Stimulated activated CD4-positive, alpha-beta T cell treated with anti-CD3 and anti-CD28 coated beads, Interleukin-4, amount 100 ng/mL, for 4 hours (primary cell): Measurements from ENCODE around the gene RFX2.
"Not testable (repeated sequence)": the region's sequence is repeated elsewhere in the genome, so short reads cannot be mapped to it uniquely, and the experiment has no call there.

Experiments used
- DNase-seq, 2 experiments: peaks; one replicate each; pipeline ENCODE4 v3.0.0-alpha.2; 2020

Gene RFX2

DNA sequence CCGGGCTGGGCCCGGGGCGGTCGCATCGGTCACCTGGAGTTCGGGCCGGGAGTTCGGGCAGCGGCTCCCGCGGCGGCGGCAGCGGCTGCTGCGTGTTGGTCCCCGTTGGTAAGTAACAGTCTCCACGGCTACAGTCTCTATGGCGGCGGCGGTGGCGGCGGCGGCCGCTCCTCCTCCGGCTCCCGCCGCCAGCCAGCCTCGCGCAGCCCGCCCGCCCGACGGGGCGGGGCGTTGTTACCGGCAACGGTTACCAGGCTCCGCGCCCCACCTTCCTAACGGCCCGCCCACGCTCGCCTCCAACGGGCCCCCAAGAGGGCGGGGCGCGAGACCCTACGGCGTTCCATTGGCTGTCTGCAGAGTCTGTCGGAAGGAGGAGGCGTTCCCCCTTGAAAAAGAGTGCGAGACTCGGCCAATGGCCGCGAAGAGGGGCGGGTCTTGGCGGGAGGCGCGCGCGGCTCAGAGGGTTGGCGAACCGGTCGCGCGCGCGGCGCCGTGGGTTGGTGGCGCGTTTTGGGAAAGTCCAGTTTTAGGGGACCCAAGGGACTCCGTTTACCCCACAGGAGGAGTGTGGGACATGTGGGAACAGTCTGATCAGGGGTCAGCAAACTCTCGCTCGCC lies at the start of gene RFX2:
Gene RFX2, minus strand, starts transcription at position 141 of the 618 bp plus-strand sequence. CDS start 63,004 bp downstream, outside the sequence.
- DNase-seq, result peak; percentile 98 to 99

DNA sequence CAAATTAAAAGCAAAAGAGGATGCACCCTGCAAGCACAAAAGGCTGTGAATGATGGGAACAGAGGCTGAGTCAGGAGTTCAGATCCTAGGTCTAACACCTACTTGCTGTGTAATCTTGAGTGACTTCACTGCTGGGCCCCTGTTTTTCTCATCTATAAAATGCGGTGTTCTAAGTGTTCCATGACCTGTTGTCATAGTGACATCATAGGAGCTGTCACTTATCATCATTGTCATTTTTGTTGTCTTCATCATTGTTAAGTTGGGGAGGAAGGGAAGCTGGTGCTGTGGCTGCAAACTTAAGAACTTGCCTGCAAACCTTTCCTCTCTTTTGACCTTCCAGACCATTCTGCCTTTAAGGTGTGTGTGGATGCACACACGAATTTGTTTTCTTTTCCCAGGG lies 45.7 kb upstream of the RFX2 start:
- DNase-seq, result no peak

DNA sequence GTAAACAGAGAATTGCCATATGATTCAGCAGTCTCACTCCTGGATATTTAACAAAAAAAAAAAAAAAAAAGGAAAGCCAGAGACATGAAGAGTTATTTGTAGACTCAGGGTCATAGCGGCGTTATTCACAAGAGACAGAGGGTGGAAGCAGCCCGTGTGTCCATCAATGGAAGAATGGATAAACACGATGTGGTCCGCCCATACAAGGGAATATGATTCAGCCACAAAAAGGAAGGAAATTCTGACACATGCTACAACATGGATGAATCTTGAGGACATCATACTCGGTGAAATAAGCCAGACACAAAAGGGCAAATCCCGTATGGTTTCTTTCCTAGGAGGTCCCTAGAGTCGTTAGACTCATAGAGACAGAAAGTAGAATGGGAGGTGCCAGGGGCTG lies 40.0 kb upstream of the RFX2 start:
- no peak for DNase-seq

DNA sequence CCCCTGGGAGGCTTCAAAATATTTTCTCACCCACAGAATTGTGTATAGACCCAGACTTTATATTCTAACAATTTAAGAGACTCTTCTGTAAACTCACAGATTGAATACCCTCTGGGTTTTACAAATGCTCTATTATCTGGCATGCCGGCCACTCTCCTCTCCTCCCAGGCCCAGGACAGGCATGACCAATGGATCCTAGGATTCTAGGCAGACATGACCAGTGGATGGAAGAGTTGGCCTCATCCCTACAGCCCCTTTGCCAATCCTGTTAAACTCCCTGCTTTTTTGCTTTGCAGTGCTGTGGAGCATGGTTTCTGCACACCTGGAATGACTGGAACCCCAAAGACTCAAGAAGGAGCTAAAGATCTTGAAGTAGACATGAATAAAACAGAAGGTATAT lies 30.9 kb upstream of the RFX2 start:
- no peak for DNase-seq

DNA sequence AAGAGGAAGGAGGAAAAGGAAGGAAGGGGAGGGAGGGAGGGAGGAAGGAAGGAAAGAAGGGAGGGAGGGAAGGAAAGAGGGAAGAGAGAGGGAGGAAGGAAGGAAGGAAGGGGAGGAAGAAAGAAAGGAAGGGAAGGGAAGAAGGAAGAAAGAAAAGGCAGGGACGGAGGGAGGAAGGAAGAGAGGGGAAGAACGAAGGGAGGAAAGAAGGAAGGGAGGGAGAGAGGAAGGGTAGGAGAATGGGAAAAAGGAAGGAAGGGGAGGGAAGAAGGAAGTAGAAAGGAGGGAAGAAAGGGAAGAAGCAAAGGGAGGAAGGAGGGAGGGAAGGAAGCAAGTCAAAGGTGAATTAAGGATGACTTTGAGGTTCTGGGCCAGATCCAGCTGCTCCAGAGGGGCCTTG lies 28.2 kb upstream of the RFX2 start:
- no peak for DNase-seq

DNA sequence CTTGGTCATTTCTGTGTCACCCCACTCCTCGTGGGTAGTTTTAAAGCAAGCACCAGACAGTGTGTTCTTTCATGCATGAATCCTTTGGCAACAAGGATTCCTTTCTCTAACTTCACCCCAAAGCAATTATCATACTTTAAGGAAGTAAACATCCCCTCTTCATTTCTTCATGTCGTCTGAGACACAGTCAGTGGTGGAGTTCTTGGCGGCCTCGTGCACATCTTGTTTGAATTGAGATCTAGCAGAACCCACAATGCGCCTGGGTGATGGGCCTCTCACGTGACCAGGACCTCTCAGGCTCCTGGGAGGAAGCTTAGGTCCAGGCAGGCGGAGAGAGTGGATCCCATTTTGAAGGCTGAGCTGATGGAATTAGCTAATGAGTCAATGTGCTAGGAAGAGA lies 27.8 kb upstream of the RFX2 start:
- DNase-seq, result no peak

DNA sequence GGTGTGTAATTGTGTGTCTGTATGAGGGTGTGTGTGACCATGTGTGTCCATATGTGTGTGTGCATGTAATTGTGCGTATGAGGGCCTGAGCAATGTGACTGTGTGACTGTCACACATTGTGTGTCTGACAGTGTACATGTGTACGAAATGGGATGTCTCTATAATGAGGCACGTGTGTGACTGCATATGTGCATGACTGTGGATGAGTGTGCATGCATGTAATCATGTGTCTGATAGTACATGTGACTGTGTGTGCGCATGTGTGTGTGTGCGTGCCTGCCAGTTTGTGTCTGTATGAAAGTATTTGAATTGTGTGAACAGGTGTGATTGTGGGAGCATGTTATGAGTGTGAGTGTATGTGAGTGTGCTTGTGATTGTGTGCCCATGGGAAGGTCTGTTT lies 22.9 kb upstream of the RFX2 start:
- DNase-seq, result no peak

DNA sequence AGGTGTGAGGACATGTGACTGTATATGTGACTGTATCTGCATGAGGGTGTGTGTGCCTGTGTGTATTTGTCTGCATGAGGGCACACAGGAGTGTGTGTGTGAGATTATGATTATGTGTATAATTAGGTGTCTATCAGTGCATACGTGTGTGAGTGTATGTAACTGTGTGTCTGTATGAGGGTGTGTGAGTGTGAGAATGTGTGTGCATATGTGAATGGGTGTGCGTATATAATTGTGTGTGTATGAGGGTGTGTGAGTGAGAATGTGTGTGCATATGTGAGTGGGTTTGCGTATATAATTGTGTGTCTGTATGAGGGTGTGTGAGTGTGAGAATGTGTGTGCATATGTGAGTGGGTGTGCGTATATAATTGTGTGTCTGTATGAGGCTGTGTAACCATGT lies 22.2 kb upstream of the RFX2 start:
- DNase-seq, result no peak

DNA sequence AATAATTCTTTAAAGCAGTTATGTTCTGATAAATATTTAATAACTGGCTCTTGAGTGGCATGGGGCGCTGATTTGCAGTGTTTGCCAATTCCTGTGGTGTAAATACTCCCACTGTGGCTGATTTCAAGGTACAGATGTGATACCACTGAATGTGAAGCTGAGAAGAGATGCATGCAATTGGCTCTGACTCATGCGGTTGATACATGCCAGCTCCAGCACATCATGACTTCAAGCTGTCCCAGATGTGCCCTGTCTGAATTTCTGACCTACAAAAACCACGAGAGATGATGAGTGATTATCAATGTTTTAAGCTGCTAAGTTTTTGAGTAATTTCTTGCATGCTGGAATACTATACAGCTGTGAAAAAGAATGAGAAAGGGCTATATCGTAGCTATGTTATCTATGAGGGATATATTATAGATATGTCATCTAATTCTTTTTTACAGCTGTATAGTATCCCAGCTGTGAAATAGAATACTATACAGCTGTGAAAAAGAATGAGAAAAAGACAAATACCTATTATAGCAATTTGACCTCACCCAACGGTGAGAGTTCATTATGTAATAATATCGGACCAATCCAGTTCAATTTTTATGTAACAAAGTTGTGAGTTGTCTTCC lies 17.5 kb upstream of the RFX2 start:
- no peak for DNase-seq

DNA sequence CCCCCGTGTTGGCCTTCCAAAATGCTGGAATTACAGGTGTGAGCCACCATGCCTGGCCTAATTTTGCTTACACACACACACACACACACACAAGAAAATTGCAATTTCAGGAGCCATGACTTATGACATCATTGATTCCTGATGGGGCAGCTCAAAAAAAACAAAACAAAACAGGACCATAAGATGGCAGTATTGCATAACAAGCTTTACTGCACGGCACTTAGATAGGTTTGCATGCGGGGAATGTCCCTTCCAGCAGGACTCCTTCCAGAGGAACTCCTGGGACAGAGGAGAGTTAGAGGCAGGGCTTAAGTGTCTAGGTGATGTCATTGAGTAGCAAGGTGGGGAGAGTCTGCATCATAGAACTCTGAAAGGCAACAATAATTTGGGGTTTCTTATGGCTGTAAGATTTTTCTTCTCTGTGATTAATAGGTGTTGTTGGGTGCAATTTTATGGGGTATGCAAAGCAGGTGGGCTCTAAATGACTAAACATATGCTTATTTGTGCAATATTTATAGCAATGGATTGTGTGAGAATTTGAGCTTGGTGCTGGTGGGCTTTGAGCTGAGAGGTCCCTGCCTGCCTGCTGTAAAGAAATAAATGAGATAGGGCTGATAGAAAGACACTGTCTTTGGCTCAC lies 16.2 kb upstream of the RFX2 start:
- DNase-seq, result no peak

DNA sequence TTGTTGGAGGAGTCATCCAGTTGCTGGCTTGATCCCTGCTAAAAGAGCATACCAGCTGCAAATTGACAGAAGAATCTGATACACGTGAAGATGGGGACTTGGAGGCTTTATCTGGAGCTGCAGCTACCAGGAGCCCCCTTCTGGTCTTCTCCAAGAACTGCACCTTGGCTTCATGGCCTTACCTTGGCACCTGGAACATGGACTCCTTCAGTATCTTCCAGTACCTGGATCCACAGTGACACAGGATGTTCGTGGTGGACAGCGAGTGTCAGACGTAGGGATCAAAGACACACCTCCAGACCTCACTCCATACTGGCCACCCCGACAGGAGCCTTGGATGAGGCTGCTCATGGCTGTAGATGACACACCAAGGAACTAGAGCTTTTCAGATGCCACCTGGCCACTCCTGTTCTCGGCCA lies 15.3 kb upstream of the RFX2 start:
- peak; percentile 44 to 61 for DNase-seq

DNA sequence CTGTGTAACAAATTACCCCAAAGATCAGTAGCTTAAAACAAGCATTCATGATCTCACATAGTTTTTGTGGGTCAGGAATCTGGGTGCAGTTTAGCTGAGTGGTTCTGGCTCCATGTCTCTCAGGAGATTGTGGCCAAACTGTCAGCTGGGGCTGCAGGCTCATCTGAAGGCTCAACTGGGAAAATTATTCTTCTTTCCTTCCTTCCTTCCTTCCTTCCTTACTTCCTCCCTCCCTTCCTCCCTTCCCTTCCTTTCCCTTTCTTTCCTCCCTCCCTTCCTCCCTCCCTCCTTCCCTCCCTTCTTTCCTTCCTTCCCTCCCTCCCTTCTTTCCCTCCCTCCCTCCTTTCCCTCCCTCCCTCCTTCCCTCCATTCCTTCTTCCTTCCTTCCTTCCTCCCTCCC lies 8.7 kb upstream of the RFX2 start:
- no peak for DNase-seq

DNA sequence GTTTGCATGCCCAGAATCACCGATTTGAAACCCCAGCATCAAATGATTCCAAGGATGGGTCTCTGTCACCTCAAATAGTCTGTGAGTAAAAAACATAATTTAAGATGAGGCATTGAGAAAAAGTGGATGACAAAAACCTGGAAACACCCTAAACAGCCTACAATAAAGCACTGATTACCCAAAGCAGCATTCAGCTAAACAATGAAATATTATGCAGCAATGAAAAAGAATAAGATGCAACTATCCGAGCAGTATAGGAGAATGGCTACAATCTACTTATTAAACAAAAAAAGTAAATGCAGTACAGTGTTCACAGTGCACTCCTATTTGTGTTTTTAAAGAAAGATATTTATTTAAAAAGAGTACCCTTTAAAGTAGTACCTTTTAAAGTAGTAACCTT lies 7.7 kb upstream of the RFX2 start:
- no peak for DNase-seq

DNA sequence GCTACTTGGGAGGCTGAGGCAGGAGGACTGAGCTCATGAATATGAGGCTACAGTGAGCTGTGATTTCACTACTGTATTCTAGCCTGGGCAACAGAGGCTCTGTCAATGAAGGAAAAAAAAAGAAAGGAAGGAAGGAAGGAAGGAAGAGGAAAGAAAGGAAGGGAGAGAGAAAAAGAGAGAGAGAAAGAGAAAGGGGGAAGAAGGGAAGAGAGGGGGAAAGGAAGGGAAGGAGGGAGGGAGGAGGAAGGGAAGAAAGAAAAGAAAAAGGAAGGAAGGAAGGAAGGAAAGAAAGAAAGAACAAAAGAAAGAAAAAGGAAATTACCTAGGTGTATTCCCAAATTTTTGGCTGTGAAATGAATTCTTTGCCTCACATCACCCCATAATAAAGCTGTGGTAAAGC lies 7.2 kb upstream of the RFX2 start:
- no peak for DNase-seq

DNA sequence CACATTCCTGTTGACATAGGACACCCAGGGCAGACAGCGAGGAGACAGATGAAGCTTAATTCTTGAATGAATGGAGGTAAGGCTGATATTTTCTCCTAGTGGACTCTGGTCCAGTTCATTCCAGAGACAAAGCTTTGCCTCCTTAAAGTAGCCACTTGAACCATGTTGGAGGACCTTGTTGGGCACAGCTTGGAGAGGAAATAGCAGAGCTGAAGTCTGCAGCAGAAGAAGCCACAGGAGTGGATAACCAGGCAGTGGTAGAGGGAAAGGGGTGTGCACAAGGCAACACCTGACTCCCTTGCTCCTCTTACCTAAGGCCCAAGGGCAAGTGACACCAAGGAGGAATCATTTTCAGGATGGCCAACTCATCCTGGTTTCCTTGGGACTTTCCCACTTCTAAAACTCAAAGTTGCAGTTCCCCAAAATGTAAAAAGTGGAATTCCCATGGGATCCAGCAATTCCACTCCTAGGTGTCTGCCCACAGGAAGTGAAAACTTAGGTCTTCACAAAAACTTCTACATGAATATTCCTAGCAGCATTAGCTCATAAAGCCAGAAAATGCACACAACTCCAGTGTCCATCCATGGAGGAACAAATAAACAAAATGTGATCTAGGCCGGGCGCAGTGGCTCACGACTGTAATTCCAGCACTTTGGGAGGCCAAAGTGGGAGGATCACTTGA lies 6.6 kb upstream of the RFX2 start:
- DNase-seq, result no peak

DNA sequence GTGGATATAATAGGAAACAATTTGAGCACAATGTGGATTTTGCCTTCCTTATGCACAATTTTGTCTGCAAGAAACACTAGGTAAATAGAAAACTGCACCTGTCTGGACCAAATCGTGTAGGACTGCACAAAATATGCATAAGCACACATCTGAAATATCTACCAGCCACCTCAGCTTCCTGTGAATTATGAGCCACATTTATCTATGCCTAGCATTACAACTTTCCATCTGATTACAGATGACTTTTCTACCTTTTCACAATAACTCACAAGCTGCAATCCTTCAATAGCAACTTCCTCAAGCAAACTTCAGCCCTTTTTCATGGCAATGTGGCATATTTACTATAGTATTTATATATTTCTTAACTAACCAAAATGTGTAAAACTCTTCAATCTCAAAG lies 5.7 kb upstream of the RFX2 start:
- no peak for DNase-seq

DNA sequence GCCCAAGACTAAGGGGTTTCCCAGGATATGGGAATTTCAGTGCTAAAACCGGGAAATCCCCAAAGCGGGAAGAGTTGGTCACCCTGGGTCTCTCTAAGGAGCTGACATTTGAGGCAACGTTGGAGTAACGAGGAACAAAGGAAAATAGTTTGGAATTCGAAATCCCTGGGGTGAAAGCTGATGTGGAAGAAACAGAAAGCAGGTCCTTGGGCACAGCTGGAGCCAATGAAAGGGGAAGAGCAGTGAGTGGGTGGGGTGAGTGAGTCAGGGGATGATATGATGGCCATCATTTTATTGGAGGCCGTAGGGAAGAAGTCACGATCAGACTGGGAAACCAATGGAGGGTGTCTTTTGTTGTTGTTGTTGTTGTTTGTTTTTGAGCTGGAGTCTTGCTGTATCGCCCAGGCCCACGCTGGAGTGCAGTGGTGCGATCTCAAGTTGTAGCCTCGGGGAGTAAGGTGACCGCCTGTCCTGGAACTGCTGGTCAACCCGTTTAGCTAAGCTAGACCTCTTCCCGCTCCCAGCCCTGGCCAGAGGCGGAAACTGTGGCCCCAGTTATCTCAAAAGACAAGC lies 3.4 kb upstream of the RFX2 start:
- DNase-seq, result no peak

DNA sequence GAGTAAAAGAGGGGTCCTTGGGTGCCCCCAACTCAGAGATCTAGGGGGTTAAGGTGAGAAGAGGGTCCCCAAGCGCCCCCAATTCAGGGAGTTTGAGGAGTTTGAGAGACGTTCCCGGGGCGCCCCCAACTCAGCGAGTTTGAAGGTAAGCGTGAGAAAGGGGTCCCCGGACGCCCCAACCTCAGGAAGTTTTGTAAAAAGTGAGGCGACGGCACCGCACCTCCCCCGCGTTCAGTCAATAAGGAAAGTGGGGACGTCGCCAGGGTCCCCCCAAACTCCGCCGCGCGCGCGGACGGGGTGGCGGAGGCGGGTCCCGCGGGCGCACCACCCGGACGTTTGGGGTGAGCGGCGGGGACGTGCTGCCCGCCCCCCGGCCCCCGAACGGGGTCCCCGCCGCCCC lies 353 bp downstream of the RFX2 start:
- DNase-seq, result peak in 1 of 2 experiments; percentile 5

DNA sequence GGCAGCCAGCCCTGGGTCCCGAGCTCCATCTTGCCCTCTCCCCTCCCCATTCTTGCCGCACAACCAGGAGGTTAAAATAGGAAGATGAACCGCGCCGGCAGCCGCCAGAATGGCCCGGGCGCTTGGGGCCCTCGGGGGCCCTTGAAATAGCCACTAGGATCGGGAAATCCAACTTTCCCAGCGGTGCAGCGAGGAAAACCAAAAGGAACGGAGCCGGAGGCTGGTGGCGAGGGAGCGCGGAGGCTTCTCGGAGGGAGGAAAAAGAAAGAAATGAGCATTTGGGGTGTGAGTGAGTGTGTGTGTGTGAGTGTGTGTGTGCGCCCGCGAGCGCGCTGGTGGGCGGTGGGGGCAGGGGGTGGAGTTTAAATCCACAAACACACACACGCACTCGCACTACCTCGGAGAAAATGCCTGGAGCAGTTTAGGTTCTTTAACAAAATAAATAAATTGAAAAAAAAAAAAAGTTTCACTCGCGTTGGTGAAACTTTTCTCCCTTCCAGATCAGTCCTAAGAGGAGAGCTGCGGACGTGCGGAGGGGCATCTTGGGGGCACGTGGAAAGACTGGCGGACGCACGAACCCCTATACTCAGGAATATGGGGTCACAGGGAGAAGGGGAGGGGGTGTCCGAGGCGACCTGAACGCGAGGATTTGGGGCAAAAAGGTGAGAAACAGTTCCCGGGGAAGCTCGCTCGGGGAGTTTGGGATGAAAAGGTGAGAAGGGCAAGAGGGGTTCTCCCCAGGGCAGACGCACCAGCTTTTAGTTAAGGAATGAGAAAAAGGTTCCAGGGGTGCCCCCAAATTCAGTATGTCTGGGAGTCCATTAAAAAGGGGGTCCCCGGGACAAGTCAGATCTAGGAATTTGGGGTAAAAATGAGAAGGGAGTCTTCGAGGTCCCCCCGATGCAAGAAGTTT lies 1.3 kb downstream of the RFX2 start:
- DNase-seq, result peak; percentile 59 to 77

DNA sequence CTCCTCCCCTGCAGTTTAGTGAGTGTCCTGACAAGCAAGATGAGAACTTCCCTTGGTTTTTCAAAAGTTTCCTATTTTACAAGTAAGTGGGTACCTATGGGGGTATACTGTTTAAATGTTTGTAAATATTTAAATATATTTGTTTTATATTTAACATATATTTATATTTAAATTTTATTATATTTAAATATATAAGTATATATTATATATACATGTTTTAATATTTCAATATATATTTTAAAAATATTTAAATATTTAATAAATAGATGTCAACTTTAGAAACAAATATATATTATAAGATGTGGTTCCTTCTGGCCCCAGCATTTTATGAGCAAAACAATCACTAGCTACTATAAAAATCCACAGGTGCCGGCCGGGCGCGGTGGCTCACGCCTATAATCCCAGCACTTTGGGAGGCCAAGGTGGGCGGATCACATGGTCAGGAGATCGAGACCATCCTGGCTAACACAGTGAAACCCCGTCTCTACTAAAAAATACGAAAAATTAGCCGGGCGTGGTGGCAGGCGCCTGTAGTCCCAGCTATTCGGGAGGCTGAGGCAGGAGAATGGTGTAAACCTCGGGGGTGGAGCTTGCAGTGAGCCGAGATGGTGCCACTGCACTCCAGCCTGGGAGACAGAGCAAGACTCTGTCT lies 3.5 kb downstream of the RFX2 start:
- not testable (repeated sequence) for DNase-seq

DNA sequence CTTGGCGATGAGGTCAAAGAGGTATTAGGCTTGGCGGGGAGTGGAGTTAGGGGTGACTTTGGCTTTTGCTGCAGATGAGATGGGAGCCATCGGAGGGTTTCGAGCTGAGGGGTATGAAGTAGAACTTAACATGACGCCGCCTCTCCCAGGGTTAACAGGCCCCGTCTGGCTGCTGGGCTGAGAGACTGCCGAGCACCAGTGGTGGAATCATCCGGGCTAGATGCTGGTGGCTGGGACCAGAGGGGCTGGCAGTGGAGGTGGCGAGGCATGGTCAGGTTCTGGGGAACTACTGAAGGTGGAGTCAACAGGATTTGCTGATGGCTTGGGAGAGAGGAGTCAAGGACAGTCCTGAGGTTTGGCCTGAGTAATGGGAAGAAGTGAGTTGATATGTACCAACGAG lies 4.9 kb downstream of the RFX2 start:
- DNase-seq, result no peak

DNA sequence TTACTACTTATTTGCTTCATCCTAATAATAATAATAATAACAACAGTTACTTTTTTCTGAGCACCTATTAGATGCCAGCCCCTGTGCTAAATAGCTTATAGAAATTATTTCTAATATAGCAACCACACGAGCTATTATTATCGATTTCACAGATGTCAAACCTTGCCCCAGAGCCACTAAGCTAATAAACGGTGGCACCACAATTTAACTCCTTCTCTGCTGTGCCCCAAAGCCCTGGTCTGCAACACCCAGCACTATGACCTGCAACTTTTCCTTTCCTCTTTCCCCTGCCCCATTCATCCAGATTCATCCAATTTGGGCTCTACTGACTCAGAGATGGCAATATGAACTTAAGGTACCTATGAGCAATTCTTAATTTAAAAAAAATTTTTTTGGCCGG lies 6.4 kb downstream of the RFX2 start:
- DNase-seq, result no peak
